A673 (cell line): Measurements from ENCODE around the gene IRS2.

Experiments used
- CTCF ChIP-seq: fragments of 300-800, 200-600 bp; sonication (generic); conservative IDR thresholded peaks from 2 replicates; pipeline ENCODE4 v1.5.1; 2017; ENCODE audit warnings: low read depth, mild to moderate bottlenecking, antibody characterized with exemption, low read length, moderate library complexity, mixed read lengths
- EZH2 ChIP-seq: fragments of 200-600 bp; sonication (generic); IDR thresholded peaks from 2 replicates; pipeline ENCODE4 v1.6.1; 2017; ENCODE audit warnings: borderline replicate concordance, low read depth, mild to moderate bottlenecking, mixed read lengths, antibody characterized with exemption, low read length; ENCODE audit not compliant: poor library complexity, severe bottlenecking

GRCh38 chr13:109704771-109705635 is 81.4 kb downstream of the IRS2 start:
- TF ChIP-seq CTCF (no peak), EZH2 (no peak)
